ENCODE measurements around the gene MVP. TPM values are rescaled to one million over a fixed set of nuclear protein-coding genes. Genes with fewer than 3 reads are reported as not detected.

Gene MVP
- total and polyA plus RNA-seq, 2 donors (not counting 1 experiment from before 2014, with no cell fraction given): 109 to 121 TPM

DNA sequence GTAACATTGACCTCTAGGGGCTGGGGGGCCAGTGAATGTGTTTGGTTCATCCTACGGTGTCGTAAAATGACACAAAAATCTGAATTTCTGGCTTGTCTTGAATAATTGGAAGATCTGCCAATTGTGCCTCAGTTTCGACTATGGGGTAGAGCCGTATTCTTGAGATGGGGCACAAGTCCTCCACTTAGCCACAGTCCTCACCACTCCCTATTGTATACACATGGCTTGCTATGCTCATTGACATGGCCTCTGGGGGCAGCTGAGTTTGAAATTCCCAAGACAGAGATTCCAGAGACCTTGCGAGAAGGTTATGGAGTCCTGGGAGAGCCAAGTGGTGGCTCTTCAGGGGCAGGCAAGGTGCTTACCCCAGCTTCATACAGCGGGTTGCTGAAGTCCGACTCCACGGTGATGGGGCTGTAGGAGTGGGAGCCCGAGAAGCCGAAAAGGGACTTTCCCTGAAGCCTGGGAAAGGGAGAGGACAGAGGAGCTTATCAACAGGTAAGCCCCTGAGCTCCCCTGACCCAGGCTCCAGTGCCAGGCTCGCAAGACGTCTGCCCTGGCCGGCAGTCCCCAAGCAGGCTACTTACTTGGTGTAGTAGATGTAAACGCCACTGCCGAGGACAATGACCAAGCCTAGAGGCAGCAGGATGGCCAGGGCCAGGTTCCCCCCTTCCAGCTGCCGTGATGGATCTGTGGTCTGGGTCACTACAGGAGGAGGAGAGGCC, 51.7 kb downstream of the MVP start:
- Histone ChIP-seq H3K4me3 (ENCODE audit: control extremely low read depth in 1 of 5, extremely low read depth in 1 of 5, insufficient read depth in 1 of 5, low read depth in 2 of 5, low read length in 4 of 5) (no peak overlapping the region), H3K4me1 (ENCODE audit: control insufficient read depth in 2 of 2, insufficient read depth in 2 of 2, low read length in 2 of 2) (peaks cover 9 to 10% of the 10 kb centered on the region in 2 donors), H3K9me3 (ENCODE audit: control extremely low read depth in 1 of 3, control insufficient read depth in 2 of 3, insufficient read depth in 1 of 3, low read length in 2 of 3) (peaks cover 0 to 4% (median 0%) of the 10 kb centered on the region in 3 donors), H3K4me2 (replicated peaks; ENCODE audit: low read depth, low read length, poor library complexity, severe bottlenecking) (no peak overlapping the region), H3K27ac (ENCODE audit: low read length in 2 of 2) (no peak overlapping the region), H3K36me3 (replicated peaks in 1 of 2; ENCODE audit: control extremely low read depth in 1 of 2, control insufficient read depth in 1 of 2, extremely low read depth in 1 of 2, insufficient read depth in 2 of 2, low read length in 1 of 2) (no peaks in the 10 kb centered on the region), H3K9ac (ENCODE audit: low read length) (no peak overlapping the region), H4K20me1 (ENCODE audit: control insufficient read depth, insufficient read depth, low read length, poor library complexity, severe bottlenecking) (no peaks in the 10 kb centered on the region), H2AFZ (ENCODE audit: insufficient read depth, low read depth, low read length, poor library complexity, severe bottlenecking) (no peak overlapping the region), H3K27me3 (replicated peaks in 1 of 4; ENCODE audit: control extremely low read depth in 1 of 4, control insufficient read depth in 3 of 4, insufficient read depth in 4 of 4, low read length in 3 of 4) (peaks cover 0 to 20% (median 5%) of the 10 kb centered on the region in 4 experiments), H3K79me2 (ENCODE audit: control insufficient read depth, insufficient read depth, low read length) (no peaks in the 10 kb centered on the region)
- peaks cover 9% of the 10 kb centered on the region for H3K27me3 Mint-ChIP-seq
- intact Hi-C loops (cut with micrococcal nuclease): no loop called here
- no peak overlapping the region for H3K4me3 Mint-ChIP-seq
- H3K4me1 Mint-ChIP-seq: peaks cover 8% of the 10 kb centered on the region
- POLR2A ChIA-PET: interaction anchor here (0.6 kb wide), 1 partner anchor 16 kb away, joined by 4 read pairs; no protein-coding TSS in a partner anchor
- ATAC-seq (ENCODE audit: low read depth) (no peak), DNase-seq (no peak)
- WGBS (ENCODE audit: insufficient coverage): 89% methylated on average over 15 of the region's 16 CpGs
- no peak overlapping the region for H3K27ac Mint-ChIP-seq
- no peaks in the 10 kb centered on the region for H3K9me3 Mint-ChIP-seq (ENCODE audit: insufficient read depth)
- no peak for TF ChIP-seq CTCF (IDR thresholded peaks at IDR 0.05)
- TF ChIP-seq EZH2 (IDR thresholded peaks at IDR 0.05; ENCODE audit: borderline replicate concordance, insufficient read depth, low read depth, low read length, poor library complexity, severe bottlenecking): no peak
- CTCF ChIA-PET: no interaction called here

DNA sequence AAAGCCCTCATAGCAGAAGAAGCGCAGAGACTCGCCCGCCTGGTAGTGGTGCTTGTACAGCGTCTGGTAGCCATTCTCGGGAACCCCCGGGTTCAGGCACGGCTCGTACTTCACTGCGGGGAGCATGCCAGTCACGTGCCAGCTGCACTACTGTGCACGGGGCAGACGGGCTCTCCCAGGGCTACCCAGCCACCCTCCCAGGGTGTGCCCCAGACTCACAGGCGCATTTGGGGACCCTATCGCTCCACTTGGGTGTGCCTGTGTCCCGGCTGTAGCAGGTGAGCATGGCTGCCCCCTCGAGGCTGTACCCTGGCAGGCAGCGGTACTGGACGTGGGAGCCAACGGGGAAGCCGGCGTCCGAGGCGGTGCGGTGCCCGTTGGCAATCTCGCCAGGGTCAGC, 53.1 kb downstream of the MVP start:
- WGBS (ENCODE audit: insufficient coverage): 94% methylated on average over 26 of the region's 26 CpGs
- CTCF ChIA-PET: no interaction called here
- peaks cover 0 to 14% (median 3%) of the 10 kb centered on the region in 3 donors for H3K9me3 ChIP-seq (ENCODE audit: control extremely low read depth in 1 of 3, control insufficient read depth in 2 of 3, insufficient read depth in 1 of 3, low read length in 2 of 3)
- ATAC-seq (ENCODE audit: low read depth): no peak
- peaks cover 19% of the 10 kb centered on the region for H3K27me3 Mint-ChIP-seq
- no peak overlapping the region for H3K4me3 Mint-ChIP-seq
- no peak overlapping the region for H3K4me2 ChIP-seq (replicated peaks; ENCODE audit: low read depth, low read length, poor library complexity, severe bottlenecking)
- H3K36me3 ChIP-seq (replicated peaks in 1 of 2; ENCODE audit: control extremely low read depth in 1 of 2, control insufficient read depth in 1 of 2, extremely low read depth in 1 of 2, insufficient read depth in 2 of 2, low read length in 1 of 2): no peaks in the 10 kb centered on the region
- H3K9me3 Mint-ChIP-seq (ENCODE audit: insufficient read depth): no peaks in the 10 kb centered on the region
- no peak for TF ChIP-seq EZH2 (IDR thresholded peaks at IDR 0.05; ENCODE audit: borderline replicate concordance, insufficient read depth, low read depth, low read length, poor library complexity, severe bottlenecking)
- no peak for TF ChIP-seq CTCF (IDR thresholded peaks at IDR 0.05)
- no peaks in the 10 kb centered on the region for H4K20me1 ChIP-seq (ENCODE audit: control insufficient read depth, insufficient read depth, low read length, poor library complexity, severe bottlenecking)
- no peak overlapping the region for H3K9ac ChIP-seq (ENCODE audit: low read length)
- H3K4me3 ChIP-seq (ENCODE audit: control extremely low read depth in 1 of 5, extremely low read depth in 1 of 5, insufficient read depth in 1 of 5, low read depth in 2 of 5, low read length in 4 of 5): no peak overlapping the region
- peaks cover 17 to 18% of the 10 kb centered on the region in 2 donors for H3K4me1 ChIP-seq (ENCODE audit: control insufficient read depth in 2 of 2, insufficient read depth in 2 of 2, low read length in 2 of 2)
- no peak overlapping the region for H2AFZ ChIP-seq (ENCODE audit: insufficient read depth, low read depth, low read length, poor library complexity, severe bottlenecking)
- no peak overlapping the region for H3K27ac Mint-ChIP-seq
- H3K4me1 Mint-ChIP-seq: peaks cover 16% of the 10 kb centered on the region
- intact Hi-C loops (cut with micrococcal nuclease): no loop called here
- no peaks in the 10 kb centered on the region for H3K79me2 ChIP-seq (ENCODE audit: control insufficient read depth, insufficient read depth, low read length)
- POLR2A ChIA-PET: no interaction called here
- DNase-seq: no peak
- H3K27ac ChIP-seq (ENCODE audit: low read length in 2 of 2): no peak overlapping the region
- H3K27me3 ChIP-seq (replicated peaks in 1 of 4; ENCODE audit: control extremely low read depth in 1 of 4, control insufficient read depth in 3 of 4, insufficient read depth in 4 of 4, low read length in 3 of 4): peaks cover 0 to 31% (median 10%) of the 10 kb centered on the region in 4 experiments

All from B cell (primary cell).